Stimulated activated CD8-positive, alpha-beta memory T cell treated with anti-CD3 and anti-CD28 coated beads, Interleukin-4, amount 100 ng/mL, for 4 hours (primary cell): Measurements from ENCODE around the gene KCND3.

Experiments used
- DNase-seq, 2 donors: peaks; one replicate each; pipeline ENCODE4 v3.0.0-alpha.2; 2020; ENCODE audit warnings: low read depth in 2 of 2, low spot score in 1 of 2

Gene KCND3

DNA sequence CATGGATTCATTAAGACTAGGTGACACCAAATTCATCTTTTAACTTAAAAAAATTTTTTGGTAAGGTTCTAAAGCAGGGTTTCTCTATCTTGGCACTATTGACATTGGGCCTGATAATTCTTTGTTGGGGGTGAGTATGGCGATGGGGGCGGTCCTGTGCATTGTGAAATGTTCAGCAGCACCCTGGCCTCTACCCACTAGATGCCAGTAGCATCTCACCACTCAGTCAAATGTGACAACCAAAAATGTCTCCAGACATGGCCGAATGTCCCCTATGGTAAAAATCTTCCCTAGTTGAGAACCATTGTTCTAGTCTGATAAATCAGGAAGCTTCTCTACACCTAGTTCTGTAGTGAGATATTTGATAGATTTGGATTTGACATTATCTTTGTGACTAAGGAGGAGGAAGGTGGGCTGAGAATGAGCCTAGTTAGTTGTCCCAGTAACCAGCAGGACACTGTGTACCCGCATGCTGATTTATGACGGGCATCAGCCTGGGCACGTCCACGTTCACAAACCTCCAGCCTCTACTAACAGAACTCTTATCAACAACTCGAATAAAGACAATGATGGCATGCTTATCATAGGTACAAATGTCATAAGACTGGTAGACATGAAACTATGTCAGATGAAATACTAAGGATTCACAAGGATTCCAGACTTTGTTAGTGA lies 104.6 kb downstream of the KCND3 start:
- DNase-seq = no peak

DNA sequence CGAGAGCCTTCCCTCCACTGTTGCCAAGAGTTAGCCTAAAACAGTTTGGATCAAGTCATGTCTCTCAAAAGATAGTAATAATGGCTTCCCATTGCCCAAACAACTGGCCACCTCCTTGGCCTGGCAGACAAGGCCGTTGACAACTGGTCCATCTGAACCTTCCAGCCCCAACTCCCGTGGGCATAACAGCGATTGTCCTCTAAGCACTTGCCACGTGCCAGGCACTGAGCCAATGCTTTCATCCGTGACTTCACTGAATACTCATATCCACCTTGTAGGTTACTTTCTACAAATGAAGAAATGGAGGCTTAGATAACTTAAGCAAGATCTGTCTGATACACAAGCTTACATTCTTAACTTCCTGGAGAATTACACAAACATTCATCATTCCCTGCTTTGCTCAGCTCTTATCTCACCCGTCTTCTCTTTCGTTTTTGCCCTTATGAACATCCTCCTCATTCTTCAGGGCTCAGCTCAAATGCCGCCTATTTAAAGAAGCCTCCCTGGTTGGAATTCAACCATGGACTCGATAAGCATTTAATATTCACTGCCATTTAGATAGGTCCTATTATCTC lies 106.4 kb downstream of the KCND3 start:
- DNase-seq = no peak

DNA sequence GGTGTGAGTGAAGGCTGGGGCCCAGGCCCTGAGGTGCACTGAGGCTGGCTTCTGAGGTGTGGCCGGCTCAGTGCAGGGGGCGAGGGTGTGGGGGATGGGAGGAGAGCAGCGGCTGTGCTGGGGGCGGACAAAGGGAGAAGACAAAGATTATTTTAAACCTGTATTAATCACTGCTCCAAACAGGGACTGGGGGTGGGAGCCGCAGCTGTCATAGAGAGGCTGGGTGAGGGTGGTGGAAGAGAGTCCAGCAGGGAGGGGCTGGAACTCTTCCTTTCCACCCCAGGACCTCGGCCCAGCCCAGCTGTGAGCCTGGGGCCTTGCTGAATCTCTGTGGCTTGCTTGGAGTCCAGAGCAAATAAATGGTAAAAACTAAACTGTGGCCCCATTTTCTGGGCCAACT lies 106.9 kb downstream of the KCND3 start:
- DNase-seq = no peak

DNA sequence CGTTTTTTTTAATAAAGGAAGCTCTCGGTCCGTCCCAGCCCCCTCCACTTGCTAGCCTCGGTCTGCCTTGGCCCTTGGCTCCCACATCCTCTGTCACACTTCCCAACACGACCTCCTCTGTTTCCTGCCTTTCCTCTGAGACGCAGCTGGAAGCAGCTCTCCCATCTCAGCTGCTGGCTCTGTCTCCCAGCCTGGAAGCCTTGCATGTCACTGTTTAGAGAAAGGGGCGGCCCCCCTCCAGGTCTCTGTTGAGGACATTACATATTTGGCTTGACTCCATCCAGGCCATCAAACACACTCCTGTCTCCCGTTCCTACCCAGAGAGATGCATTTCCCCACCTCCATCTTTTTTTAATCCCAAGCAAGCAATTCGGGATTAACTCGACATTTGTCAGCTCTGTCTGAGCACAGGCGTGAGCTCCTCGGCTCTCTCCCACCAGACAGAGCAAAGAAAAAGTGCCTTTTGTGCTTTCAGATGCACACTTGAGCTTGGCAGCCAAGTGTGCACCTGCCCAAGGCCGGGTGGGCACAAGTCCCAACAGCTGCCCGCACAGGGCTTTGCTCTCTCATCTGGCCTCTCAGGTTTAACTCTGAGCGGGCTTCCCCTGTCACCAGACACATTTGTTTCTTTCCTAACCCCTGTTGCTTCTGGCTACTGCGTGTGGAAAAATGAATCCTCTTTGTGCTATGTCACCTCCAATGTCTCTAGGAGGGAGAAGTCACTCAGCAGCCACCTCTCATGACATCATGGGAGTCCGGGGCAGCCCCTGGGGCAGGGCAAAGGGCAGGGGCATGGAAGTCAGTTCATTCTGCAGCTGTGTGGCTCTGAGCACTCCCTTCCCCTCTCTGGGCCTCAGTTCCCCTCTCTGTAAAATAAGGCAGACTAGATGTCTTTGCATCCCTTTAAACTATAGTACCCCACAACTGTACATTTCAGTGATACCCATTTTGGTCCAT lies 108.3 kb downstream of the KCND3 start:
- DNase-seq = no peak

DNA sequence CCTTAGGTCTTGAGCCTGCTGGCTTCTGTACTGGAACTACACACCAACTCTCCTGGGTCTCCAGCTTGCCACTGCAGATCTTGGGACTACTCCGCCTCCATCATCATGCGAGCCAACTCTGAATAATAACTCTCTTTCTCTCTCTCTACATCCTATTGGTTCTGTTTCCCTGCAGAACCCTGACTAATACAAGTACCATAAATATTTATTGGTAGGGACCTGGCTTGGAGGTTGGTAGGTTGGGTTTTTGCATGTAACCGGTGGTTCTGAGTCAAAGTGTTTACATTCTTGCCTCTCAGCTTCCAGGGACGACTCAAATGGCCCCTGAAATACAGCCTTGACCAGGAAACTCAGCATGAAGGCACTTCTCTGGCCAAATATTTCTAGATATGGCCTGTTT lies 110.4 kb downstream of the KCND3 start:
- no peak for DNase-seq

DNA sequence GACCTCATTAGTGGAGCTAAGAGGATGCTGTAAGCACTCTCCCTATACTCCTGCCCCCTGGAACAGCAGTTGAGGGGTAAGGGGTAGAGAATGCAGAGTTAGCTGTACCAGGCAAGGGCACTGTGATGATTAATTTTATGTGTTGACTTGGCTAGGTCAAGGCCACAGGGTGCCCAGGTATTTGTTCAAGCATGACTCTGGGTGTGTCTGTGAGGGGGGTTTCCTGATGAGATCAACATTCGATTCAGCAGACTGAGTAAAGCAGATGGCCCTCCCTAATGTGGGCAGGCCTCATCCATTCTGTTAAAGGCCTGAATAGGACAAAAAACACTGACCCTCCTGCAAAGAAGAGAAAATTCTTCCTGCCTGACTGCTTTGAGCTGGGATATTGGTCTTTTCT lies 110.8 kb downstream of the KCND3 start:
- no peak for DNase-seq

DNA sequence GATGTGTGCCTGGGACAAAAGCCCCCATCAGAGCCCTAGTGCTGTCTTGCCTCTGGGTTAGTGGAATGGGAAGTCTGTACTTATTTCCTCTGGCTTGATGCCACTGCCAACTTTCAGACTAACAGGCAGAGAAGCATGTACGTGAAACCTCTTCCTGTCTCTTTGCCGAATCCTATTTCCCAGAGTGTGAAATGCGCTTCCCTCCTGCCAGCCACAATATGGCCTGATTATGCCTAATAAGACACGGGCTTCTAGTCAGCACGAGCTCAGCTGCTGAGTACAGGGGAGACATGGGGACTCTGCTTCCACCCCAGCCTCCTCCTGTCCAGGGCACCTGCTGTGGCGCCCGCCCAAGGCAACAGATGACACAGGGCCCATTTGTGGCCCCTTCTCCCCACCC lies 111.4 kb downstream of the KCND3 start:
- no peak for DNase-seq

DNA sequence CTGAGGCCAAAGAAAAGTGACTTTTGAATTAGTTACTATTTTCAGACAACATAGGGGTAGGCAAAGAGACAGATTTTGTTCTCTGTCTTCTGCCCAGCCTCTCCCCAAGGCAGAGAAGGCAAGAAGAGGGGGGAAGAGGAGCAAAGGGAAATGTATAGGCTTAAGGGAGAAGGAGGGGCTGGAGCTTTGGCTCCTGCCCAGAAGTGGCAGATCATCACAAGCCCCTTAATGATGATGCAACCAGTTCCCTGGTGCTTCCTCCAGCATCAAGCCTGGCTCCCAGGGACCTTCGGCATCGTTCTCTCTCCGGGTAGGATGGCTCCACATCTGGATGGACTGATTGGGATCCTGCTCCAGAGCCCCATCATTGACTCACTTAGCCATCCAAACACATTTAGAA lies 112.8 kb downstream of the KCND3 start:
- no peak for DNase-seq

DNA sequence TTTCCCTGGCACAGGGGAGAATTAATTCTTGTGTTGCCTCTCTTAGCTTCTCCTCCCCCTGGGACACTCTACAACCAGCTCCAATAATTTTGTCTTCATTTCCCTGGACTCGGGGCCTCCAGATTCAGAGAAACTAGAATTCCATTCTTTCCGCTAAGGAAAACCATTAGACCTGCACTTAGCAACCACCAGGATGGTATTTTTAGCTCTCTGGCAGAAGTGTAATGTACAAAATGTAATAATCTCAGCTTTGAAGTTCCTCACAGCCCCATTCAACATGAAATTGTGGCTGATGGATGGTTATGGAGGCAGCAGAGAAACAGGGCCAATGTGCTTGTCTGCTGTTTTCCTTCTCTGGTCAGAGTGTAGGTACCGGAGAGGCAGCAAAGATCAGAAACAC lies 113.8 kb downstream of the KCND3 start:
- no peak for DNase-seq

DNA sequence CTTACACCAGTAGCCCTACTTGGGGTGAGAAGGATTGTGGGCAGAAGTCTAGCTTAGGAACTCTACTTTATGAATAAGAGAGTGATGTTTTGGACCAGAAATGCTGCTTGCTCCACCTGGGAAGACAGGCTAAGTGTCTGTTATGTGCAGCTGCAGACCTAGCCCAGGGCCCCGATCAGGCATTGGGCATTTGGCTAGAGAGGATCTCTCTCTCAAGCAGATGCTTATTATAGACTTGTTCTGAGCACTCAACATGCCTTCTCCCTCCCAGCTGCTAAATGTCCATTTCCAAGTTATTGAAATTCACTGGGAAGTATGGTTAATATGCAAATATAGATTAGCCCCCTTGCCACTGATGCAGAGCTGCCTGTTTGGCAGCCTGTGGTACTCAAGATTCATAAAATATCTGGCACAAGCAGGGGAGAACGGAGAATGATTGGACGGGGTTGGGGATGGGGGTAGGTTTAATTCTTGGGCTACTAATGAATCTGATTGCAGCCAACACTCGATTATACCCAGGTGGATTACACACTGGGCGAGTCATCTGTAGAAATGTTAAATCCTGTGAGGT lies 115.9 kb downstream of the KCND3 start:
- no peak for DNase-seq

DNA sequence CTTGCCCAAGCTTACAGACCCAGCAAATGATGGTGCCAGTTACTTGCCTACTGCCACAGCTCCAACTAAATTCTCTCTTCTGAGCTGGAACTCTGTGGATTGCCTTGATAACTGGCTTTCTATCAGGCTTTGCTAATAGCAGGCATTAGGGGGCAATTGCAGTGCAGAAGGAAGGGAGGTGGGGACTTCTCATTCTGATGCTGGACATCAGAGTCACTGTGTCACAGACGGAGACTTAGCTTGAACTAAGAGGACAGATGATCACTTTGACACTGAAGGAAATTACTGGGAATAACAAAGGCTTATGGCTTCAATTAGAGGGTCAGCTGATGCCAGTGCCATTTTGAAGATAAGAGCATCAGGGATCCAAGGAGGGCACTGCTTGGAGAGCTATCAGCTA lies 119.3 kb downstream of the KCND3 start:
- DNase-seq = no peak

DNA sequence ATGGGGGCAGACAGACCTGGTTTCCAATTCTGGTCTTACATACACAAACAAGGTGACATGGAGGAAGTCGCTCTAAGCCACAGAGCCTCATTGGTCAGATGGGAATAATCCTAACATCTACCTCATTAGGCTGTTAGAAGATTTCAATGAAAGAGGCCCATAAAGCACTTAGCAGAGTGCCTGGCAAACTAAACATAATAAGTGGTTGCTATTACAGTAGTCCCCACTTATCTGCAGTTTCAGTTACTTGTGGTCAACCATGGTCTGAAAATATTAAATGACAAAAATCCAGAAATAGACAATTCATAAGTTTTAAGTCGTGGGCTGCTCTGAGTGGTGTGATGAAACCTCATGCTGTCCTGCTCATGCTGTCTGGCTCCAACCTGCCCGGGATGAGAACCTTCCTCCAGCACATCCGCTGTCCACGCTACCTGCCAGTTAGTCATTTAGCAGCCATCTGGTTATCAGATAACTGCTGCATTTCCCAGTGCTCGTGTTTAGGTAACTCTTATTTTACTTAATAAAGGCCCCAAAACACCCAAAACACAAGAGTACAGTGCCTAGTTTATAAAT lies 121.5 kb downstream of the KCND3 start:
- DNase-seq = no peak

DNA sequence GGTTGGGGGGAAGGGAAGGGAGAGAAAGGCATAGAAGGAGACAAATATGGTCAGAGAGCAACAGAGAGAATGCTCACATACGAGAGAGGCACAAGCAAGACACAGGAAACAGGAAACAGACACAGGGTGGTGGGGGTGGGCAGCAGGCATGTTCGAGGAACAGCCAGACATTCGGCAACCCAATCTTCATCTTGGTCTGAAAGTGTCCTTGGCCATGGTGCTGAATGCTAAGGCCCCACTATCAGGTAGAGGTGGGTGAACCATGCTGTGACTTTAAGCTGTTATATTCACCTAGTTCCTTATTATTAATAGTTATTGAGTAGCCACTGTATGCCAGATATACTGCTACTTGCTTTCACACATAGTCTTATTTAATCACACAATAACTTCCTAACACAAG lies 124.6 kb downstream of the KCND3 start:
- no peak for DNase-seq

DNA sequence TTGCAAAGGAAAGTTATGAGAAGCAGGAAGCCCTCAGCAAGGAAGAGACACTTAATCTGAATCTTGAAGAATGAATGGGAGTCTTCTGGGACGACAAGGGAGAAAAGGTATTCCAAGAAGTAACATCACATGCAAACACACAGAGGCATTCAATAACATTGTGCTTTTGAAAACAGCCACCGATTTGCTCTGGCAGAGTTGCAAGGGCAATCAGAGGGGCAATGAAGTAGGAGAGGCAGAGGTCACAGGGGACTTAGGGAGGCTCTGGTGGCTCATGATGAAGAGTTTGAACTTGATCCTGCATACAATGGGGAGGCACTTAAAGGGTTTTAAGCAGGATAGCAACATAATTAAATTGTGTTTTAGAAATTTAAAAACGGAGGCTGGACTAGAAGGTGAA lies 126.1 kb downstream of the KCND3 start:
- DNase-seq = no peak

DNA sequence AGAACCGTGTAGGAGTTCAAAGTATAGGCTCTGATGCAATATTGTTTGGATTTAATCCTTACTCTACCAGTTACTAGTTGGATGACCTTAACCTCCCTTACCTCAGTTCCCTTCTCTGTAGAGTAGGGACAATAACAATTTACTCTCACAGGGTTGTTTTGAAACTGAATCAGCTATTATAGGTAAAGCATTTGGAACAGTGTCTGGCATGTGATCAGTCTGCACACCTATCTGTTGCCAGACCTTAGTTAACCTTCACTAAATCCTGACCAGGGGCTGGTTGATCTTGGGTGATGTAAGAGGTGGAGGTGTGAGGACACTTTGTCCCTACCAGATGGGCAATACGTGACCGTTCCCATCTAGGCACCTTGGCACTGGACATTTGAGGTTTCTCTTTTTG lies 126.9 kb downstream of the KCND3 start:
- no peak for DNase-seq

DNA sequence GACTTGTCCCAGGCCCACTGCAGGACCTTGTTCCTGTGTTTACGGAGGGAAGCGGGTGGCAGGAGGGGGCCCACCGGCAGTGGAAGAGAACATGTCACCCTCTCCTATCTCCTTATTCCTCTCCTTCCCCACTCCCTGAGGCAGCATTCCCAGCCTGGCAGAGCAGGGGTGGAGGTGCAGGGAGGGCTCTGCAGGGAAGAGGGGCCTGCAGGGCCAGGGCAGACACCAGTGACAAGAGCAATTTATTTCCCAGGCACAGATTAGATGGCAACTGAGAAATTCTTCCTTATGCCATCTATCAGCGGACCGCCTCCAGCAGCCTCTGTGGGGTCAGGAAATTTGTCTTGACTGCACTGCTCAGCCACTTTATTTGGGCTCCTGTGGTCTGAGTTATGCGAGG lies 127.9 kb downstream of the KCND3 start:
- no peak for DNase-seq

DNA sequence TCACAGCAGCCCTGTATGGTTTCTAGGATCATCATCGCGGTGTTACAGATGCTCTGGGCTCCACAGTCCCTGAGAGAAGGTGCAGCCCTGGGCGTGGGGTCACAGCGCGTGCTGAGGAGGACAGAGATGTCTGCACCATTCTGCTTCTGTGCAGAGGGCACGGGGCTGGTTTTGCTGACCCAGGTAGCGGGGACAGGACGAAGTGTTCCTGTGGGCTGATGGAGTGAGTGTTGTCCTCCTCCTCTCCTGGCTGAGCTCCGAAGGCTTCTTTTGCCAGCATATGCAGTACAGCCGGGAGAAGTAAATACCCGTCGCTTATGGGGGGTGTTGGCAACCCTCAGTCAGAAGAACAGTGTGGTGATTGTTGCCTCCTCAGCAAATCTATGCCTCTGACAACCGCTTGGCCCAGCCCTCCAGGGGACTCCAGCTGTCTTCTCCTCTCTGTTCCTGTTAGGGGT lies 132.2 kb downstream of the KCND3 start:
- DNase-seq = no peak

DNA sequence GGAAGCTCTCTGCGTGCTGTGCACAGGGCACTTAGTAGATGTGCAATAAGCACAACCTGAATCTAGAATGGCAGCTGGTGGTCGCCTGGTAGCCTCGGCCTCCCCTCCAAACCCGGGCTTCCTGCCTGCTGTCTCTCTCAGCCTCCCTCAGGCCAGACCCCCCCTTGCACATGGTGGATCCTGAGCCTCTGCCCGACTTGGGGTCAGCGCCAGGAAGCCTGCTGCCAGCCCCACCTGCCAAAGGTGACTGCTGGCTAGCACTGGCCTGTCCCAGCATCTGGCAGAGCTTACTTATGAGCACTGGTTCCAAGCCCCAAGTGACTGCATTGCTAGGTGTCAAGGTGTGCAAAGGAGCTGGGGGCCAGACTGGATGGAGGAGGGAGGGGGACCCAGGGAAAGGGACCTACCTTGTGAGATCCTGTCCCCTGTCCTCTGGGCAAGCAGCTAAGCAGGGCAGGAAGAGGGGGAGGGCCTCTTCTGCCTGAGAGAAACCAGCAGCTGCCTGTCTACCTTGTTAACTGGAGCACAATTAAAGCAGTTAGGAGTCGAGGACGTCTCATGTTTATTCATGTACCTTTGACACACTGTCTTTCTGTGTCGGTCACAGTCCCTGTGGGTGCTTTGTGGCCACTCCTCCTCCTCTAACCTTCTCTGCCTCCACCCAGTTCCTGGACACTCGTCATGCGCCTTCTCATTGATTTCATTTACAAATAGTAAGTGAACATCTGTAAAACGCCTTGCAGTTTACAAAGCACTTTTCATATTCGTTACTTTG lies 132.9 kb downstream of the KCND3 start:
- no peak for DNase-seq

DNA sequence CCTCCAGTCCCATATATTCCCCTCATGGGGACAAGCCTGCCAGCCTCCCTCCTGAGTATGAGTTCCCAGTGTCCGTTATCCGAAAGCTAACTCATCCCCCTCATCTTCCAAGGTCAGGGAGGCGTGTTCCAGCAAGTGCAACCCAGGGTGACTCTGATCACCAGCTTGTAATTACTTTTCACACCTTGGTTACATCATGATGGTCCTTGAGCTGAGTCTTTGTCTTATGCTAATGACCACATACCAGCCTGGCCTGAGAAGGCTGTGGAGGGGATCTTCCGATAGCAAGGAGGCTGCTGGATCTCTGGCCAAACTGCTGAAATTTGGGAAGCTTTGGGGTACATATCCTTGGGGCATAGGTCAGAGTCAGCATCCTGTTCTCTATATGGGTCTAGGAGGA lies 134.2 kb downstream of the KCND3 start:
- DNase-seq = no peak

DNA sequence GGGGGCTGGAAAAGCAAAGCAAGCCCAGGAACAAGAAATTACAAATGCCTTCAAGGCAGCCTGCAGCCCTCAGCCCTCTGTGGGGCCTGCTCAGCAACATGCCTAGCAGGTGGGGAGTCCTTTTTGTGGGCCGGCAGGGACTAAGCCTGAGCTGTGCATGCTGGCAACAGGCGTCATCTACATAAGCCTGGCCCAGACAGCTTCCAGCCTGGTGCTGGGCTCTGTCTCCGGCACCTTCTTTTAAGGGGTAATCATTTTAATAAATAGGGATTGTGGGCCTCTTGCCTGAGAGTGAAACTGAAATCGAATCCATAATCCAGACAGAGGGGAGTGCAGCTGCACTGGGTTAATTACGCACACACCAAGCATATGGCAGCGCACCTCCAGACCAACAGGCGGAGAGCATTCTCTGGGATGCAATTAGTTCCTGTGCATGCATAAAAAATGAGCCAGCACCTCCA lies 137.2 kb downstream of the KCND3 start:
- DNase-seq = no peak

DNA sequence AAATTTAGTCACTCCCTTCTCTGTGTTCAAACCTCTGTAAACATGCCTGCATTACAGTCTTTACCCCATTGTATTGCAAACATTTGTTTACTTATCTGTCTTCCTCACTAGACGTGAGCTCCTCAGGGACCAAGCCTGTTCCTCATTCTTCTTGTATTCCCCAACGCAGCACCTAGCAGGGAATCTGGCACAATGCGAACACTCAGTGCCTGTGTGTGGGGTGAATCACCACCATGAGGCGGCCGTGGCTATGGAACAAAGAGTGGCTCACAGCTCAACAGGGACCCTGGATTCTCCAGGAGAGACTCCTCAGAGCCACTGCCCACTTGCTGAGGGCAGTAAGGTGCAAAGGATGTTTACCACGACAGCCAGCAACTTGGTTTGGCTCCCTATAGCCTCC lies 137.9 kb downstream of the KCND3 start:
- DNase-seq = no peak
